ENCODE measurements around the gene WDHD1.

GRCh38 chr14:55000381-55000780 lies 26.5 kb downstream of the WDHD1 start:
- TF ChIP-seq, protein P1, sequence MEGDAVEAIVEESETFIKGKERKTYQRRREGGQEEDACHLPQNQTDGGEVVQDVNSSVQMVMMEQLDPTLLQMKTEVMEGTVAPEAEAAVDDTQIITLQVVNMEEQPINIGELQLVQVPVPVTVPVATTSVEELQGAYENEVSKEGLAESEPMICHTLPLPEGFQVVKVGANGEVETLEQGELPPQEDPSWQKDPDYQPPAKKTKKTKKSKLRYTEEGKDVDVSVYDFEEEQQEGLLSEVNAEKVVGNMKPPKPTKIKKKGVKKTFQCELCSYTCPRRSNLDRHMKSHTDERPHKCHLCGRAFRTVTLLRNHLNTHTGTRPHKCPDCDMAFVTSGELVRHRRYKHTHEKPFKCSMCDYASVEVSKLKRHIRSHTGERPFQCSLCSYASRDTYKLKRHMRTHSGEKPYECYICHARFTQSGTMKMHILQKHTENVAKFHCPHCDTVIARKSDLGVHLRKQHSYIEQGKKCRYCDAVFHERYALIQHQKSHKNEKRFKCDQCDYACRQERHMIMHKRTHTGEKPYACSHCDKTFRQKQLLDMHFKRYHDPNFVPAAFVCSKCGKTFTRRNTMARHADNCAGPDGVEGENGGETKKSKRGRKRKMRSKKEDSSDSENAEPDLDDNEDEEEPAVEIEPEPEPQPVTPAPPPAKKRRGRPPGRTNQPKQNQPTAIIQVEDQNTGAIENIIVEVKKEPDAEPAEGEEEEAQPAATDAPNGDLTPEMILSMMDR (IDR thresholded peaks at IDR 0.05; ENCODE audit: low read depth, low read length) = no peak
- no peak for TF ChIP-seq POLR2A (IDR thresholded peaks at IDR 0.05; ENCODE audit: extremely low read depth, insufficient read length)
- TF ChIP-seq, protein P2, sequence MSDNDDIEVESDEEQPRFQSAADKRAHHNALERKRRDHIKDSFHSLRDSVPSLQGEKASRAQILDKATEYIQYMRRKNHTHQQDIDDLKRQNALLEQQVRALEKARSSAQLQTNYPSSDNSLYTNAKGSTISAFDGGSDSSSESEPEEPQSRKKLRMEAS (IDR thresholded peaks at IDR 0.05; ENCODE audit: low read depth, low read length) = no peak
